Esophagus muscularis mucosa (tissue), 4 donors: ENCODE results near the gene TNC.

Experiments
- EP300 ChIP-seq: sonication (generic); formaldehyde crosslinking; IDR thresholded peaks from one replicate; pipeline ENCODE4 v1.6.1; 2017; ENCODE audit warnings: antibody characterized with exemption
- POLR2A ChIP-seq: fragments of 450-650 bp; IDR thresholded peaks from one replicate; pipeline ENCODE4 v1.6.1; 2017; ENCODE audit warnings: antibody characterized with exemption, moderate library complexity, mild to moderate bottlenecking, low read depth
- POLR2AphosphoS5 ChIP-seq, 2 donors: sonication (generic); formaldehyde crosslinking; IDR thresholded peaks; one replicate each; pipeline ENCODE4 v1.6.1; 2017; ENCODE audit warnings: antibody characterized with exemption in 2 of 2
- TF ChIP-seq, protein P1 (sequence below), 3 experiments: fragments of 200-600 bp in 2 of 3; fragments of 450-650 bp in 1 of 3; sonication (generic) in 2 of 3; IDR thresholded peaks; one replicate each; pipeline ENCODE4 v1.5.1; 2017 to 2019; ENCODE audit warnings: antibody characterized with exemption in 3 of 3, mild to moderate bottlenecking in 2 of 3, moderate library complexity in 1 of 3

DNA sequence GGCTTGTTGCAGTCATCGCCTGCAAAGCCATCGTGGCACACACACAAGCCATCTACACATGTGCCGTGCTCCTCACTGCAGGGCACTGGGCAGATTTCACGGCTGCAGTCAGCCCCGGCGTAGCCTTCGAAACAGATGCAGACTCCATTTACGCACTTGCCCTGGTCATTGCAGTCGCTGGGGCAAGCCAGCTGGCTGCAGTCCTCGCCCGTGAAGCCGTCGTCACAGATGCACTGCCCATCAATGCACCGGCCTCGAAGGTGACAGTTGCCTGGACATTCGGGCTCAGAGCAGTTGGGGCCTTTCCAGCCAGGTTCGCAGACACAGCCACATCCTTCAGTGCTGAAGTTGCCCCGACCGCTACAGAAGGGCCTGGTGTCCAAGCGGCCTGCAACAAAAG, 31.1 kb downstream of the TNC start:
- TF ChIP-seq, protein P1, sequence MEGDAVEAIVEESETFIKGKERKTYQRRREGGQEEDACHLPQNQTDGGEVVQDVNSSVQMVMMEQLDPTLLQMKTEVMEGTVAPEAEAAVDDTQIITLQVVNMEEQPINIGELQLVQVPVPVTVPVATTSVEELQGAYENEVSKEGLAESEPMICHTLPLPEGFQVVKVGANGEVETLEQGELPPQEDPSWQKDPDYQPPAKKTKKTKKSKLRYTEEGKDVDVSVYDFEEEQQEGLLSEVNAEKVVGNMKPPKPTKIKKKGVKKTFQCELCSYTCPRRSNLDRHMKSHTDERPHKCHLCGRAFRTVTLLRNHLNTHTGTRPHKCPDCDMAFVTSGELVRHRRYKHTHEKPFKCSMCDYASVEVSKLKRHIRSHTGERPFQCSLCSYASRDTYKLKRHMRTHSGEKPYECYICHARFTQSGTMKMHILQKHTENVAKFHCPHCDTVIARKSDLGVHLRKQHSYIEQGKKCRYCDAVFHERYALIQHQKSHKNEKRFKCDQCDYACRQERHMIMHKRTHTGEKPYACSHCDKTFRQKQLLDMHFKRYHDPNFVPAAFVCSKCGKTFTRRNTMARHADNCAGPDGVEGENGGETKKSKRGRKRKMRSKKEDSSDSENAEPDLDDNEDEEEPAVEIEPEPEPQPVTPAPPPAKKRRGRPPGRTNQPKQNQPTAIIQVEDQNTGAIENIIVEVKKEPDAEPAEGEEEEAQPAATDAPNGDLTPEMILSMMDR (IDR thresholded peaks at IDR 0.05) = no peak
- TF ChIP-seq EP300 (no peak), POLR2A (no peak), POLR2AphosphoS5 (IDR thresholded peaks at IDR 0.05) (no peak)
